CD4-positive, alpha-beta T cell treated with Interleukin-2 at 100 ng/mL for 4 hours (primary cell): ENCODE results near the gene ANTXR1.

Experiments
- DNase-seq: peaks from one replicate; pipeline ENCODE4 v3.0.0-alpha.2; 2020; ENCODE audit warnings: low spot score

The ANTXR1 gene

DNA sequence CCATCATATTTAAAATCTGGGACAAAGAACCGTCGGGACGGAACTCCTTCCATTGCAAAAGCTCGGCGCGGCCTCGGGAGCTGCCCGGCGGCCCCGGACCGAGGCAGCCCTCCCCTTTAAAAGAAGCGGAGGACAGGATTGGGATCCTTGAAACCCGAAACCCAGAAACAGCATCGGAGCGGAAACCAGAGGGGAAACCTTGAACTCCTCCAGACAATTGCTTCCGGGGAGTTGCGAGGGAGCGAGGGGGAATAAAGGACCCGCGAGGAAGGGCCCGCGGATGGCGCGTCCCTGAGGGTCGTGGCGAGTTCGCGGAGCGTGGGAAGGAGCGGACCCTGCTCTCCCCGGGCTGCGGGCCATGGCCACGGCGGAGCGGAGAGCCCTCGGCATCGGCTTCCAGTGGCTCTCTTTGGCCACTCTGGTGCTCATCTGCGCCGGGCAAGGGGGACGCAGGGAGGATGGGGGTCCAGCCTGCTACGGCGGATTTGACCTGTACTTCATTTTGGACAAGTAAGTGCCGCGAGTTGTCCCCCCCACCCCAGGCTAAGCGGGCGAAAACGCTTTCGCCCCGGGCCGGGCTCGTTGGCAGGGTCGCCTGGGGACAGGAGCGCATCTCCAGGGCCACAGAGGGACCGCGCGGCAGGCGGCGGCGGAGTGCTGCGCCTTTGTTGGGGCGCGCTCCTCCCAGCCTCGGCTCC lies at the start of gene ANTXR1:
TSS of gene ANTXR1 (plus strand) at position 38 of the 698 bp plus-strand sequence. CDS start at position 359, 321 bp downstream.
- no peak for DNase-seq

DNA sequence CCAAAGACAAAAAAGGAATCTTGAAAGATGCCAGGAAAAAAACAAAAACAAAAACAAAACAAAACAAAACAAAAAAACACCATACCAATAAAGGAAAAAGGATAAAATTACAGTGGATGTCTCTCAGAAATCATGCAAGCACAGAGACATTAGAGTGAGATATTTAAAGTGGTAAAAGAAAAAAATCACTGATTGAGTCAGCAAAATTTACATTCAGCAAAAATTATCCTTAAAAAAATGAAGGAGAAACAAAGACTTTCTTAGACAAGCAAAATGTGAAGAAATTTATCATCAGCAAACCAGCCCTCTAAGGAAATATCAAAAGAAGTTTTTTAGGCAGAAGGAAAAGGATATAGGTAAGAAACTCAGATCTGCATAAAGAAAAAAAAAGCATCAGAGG lies 48.7 kb upstream of the ANTXR1 start:
- DNase-seq: no peak

DNA sequence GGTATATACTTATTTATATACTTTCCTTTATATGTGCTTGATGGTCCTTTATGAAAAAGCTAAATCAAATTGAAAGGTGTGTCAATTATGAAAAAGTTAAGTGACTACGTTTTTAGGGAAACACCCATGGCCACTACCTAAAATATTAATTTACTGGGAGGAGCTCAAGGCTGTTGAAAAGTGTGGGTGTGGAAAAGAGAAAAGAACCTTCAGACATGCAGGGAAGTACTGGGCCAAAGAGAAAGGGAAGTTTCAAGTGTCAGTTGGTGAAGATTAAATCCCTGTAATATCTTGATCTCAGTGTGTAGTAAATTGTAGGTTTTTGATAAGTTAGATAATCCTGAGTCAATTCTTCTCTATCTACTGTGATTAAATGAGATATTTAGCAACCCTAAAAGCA lies 44.8 kb upstream of the ANTXR1 start:
- no peak for DNase-seq

DNA sequence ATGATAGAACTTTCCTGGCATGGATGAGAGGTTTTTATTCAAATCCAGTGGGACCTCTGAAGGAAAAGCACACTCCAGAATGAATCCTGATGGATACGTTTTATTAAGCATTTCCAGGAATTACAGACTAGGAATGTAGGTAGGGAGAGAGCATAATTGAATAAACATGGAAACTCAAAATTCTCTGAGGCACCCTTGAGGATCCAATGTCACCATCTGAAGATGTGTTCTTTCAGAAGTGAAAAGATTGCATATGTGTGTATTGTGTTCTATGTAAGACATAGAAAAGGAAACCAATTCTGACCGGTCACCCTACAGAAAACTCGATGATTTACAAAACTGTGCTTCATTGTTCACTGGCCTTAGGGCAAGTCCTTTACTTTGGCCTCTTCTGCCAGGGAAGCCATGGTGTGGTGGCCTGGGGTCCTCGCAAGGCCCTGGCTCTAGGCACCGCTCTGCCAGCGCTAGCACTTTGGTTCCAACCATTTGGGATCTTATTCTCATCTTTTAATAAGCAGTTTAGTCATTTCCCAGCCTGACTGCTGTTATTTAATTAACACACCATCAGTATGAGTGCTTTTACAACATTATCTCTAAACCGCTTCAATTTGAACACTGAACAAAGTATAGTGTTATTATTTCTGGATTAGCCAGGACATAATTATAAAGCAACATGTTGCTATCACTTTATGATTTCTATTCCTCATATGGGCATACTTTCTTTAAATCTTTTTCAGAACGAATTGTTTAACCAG lies 43.1 kb upstream of the ANTXR1 start:
- no peak for DNase-seq

DNA sequence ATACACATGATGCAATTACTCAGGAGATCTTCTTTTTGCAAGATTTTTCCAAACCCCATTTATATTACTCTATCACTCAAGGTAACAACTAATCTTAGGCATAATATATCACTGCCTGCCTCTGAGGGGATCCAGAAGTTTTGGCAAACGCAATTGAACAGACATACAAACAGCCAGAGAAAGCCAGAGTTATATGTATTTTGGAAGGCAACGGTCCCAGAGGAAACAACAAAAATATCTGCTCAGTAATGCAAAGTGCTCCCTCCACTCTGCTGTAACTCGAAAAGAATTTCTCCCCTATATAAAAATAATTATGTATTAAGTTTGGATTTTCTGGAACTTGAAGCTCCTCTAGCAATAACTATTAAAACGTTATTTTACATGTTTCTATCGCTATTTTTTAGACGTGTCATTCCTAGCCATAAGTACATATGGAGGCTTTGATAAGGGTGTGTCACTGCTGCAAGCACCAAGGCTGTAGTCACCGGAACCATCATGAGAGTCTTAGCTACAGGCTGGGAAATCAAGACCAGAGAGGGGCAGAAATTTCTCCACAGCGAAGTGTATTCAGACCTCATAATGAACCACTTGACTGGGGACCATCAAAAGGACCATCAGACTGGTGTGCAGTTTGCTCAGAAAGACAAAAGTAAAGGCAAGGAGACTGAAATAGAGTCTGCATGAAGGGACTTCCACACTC lies 42.3 kb upstream of the ANTXR1 start:
- no peak for DNase-seq

DNA sequence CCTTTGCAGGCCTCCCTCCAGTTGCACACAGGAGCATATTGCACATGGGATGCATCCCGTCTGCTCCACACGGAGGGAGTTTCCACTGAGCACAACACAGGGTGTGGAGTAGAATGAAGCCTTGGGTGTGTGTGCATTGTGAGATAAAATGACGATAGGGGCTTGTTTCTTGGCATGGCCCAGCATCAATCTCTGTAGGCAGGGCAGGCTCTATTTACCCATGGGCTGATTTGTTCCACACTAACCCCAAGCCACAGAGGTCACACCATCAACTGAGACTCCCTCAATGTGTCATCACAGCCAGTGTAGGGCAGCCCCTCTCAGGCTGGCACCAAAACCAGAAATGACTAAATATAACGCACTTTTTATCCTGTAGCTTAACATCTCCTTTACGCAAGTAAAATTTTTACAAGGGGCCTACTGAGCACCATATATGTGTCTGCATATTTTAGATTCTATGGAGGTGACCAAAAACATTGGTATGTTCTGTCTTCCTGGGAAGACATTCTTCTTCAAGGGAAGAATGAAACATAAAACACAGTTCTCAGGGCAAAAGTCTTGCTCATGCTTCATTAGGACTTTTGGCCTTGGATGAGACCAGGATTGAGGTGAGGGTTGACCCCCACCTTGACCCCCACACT lies 41.3 kb upstream of the ANTXR1 start:
- DNase-seq: no peak

DNA sequence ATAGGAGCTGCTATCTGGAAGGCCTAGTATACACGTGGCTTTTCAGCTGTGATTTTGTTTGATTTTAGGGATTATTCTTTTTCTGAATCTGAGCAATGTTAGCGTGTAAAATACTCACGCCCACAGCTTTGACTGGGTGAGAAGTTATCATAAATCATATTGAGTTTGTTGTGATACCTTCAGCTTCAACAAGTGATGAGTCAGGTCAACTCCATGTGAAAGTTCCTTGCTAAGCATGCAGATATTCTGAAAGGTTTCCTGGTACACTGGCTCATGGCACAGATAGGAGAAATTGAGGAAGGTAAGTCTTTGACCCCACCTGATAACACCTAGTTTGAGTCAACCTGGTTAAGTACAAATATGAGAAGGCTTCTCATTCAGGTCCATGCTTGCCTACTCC lies 38.7 kb upstream of the ANTXR1 start, which contains the start of gene GKN1:
TSS of gene GKN1 (plus strand) at position 386 of the 400 bp plus-strand sequence. CDS start 42 bp downstream, outside the sequence.
- DNase-seq: no peak

DNA sequence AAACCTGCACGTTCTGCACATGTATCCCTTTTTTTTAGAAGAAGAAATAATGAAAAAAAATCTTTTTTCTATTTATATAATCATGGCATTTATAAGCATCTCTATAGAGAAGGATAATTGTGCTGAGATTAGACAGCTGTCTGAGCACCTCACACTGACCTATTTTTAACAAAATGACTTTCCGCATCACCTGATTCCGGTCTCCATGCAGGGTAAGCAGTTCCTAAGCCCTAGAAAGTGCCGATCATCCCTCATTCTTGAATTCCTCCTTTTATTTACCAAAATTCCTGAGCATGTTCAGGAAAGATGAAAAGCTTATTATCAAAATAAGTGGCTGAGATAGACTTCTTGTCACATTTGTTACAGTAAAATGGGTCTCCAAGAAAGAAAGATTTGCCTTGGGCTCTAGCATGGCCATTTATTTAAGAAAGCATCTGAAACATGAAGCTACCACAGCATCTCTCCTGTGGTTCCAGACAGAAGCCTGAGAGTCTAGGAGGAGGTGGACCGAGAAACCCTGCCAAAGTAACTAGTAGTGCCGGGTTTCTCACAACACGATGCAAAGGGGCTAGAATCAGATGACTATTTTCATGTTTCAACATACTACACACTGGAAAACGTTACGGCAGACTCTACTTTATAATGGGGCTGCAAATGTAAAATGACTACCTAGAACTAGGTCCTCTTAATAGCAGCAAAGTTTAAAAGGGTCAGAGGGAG lies 37.9 kb upstream of the ANTXR1 start:
- DNase-seq: no peak

DNA sequence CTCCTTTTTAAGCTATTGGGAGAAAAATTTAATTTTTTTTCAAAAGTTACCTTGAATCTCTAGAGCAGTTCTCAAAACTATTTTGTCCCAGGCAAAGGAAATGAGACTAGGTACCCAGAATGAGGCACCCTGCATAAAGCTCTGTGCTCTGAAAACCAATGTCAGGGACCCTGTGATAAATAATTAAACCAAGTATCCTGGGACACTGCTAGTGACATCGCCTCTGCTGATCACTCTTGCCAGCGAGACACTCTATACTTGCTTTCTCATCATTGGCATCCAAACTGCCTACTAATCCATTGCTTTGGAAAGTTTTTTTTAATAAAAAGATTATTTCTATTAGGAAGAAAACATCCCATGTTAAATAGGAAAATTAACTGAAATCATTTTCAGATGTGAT lies 37.1 kb upstream of the ANTXR1 start:
- no peak for DNase-seq

DNA sequence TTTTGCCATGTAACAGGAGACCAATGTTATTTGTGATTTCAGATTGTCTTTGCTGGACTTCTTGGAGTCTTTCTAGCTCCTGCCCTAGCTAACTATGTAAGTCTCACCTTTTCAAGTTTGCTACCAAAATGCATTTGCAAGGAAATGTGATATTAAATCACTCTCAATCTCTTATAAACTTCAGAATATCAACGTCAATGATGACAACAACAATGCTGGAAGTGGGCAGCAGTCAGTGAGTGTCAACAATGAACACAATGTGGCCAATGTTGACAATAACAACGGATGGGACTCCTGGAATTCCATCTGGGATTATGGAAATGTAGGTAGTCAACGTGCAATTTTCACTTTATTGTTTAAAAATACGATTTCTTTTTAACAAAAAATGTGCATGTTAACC lies 35.5 kb upstream of the ANTXR1 start:
- no peak for DNase-seq

DNA sequence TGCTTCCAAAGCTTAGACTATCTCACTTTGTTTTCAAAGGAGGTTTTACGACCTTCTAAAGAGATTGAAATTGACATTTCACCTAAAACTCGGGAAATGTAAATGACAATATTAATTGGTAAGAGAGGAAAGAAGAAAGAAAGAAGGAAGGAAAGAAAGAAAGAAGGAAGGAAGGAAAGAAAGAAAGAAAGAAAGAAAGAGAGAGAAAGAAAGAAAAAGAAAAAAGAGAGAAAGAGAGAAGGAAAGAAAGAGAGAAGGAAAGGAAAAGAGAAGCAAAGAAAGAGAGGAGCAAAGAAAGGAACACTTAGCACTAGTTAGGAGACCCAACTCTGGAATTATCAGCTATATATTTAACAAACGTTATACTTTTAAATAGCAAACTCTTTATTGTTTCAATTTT lies 34.9 kb upstream of the ANTXR1 start:
- DNase-seq: no peak

DNA sequence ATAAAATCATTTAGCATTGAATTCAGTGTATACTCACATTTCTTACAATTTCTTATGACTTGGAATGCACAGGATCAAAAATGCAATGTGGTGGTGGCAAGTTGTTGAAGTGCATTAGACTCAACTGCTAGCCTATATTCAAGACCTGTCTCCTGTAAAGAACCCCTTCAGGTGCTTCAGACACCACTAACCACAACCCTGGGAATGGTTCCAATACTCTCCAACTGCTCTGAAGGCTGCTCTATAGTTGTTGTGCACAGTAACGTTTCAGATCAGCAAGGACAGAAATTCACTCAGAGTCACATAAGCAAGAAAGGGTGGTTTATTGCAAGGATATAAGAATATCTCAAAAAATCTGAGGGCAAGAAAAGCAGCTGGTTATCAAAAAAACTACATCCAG lies 32.0 kb upstream of the ANTXR1 start:
- no peak for DNase-seq

DNA sequence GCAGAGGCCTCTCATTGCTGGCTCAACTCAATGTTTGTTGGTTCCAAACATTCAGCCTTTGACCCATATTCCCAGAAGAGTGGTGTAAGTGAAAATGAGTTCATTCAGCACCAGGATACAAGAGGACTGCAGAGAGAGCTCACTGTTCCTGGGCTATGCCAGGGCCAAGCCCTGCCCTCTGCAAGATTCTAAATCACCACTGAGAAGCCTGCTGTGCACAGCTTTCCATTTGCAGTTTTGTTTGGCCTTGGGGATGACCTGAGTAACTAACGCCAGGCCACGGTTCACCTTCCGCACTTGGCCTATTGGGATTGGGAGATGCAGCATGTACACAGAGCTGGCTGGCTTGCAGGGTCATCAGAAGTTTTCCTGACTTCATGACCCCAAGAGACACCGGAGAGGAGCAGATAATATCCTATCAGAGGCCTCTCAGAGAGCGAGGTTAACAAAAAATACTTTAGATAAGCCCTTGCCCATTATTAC lies 25.9 kb upstream of the ANTXR1 start:
- DNase-seq: no peak

DNA sequence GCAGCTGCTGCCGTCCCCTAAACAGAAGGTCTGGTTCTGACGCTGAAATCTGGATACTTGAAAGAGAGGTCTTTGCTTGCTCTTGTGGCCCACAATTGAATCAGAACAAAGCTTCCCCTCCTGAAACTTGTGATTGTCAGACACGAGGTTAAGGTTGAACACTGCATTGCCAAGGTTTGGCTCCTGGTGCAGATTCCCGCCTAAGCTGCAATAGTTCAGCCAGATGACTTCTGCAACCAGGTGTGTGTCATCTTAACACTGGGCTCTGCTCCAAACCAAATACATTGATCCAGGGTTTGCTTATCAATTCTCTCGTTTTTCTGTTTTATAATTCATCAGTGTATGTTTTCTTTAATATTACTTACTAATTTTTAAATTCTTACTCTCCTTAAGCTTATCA lies 23.9 kb upstream of the ANTXR1 start:
- no peak for DNase-seq

DNA sequence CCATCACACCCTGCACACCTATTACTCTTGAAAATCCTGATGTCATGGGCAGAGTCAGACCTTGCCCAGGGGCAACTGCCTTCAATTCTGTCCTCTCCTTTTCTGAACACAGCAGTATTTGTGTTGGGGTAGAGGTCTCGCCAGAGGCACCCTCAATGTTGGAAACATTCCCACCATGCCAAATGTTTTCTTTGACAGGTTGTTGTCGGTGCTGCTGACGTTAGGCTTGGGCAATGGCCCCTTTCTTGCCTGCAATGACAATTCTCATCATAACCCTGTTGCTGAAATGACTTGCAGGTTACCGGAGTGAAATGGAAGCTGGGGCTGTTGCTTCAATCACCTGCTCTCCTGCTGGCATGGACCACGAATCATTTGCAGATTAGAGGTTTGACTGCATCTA lies 20.6 kb upstream of the ANTXR1 start:
- no peak for DNase-seq

DNA sequence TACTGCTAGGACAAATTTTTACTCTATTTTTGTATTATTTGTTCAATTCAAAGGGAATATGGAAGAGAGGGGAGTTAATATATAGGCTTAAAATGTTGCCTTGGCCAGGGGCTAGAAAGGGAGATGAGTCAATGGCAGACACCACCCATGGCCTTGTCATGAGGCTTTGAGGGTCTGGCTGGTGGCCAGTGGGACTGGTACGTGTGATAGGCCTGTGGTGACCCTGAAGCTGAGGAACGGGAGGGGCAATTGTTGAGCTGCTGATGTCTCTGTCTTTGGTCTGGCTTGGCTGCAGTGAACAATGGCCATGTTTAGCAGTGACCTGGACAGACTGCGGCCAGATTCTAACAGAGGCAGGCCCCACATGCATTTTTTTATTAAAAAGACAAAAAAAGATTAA lies 20.0 kb upstream of the ANTXR1 start:
- no peak for DNase-seq

DNA sequence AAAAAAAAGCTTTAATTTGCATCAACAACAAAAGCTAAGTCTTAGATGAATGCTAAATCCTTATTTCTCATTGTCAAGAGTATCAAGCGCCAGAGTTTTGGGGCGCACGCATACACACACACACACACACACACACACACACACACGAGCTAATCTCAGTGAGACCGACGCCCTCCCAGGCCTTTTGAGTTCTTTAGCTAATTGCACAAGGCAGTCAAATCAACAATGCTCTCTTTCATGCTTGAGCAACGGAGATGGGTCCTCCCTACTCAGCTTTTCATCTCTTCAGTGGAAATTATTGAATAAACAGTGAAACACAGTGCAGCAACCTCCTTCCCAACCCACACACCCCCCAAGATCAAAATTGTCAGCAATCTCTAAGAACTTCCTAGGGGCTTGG lies 19.3 kb upstream of the ANTXR1 start:
- no peak for DNase-seq

DNA sequence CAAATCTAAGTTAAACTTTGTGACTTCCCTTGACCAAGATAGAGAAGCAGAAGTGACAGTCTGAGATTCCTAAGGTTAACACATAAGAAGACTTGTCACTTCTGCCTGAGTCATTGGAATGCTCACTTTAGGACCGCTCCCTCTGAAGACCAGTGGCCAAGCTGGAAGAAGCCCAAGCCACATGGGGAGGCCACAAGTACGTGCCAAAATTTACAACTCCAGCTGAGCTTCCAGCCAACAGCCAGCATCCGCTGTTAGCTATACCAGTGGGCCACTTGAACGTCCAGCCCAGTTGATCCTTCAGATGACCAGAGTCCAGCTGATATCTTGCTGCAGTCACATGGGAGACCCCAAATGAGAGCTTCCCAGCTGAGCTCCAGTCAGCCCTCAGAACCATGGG lies 18.1 kb upstream of the ANTXR1 start:
- DNase-seq: no peak

DNA sequence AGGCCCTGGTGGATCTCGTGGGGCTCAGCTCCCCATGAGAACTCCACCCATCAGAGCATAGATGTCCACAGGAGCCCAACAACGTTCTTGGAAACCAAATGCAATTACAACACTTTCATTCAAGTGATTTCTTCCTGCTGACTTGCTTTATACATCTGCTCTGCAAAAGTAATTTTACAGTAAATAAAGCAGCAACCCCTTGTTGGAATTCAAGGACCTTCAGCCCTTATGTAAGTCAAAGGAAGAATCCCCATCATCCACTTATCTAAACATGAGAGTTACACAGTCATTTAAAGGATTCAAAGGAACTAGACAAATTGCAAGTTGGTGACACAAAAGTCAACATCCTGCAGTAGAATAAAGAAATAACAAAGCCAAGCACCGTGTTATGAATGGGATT lies 17.1 kb upstream of the ANTXR1 start:
- no peak for DNase-seq

DNA sequence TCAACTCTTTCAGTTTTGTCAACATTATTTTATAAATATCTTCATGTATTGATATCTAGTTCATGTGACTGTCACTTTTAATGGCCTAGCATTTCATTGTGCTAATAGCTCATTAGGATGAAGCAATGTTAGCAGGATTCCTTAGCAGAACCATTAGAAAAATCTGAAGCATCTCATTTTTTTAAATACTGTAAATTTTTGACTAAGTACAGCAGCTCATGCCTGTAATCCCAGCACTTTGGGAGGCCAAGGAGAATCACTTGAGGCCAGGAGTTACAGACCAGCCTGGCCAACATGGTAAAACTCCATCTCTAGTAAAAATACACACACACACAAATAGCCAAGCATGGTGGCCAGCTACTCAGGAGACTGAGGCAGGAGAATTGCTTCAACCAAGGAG lies 15.6 kb upstream of the ANTXR1 start:
- no peak for DNase-seq

DNA sequence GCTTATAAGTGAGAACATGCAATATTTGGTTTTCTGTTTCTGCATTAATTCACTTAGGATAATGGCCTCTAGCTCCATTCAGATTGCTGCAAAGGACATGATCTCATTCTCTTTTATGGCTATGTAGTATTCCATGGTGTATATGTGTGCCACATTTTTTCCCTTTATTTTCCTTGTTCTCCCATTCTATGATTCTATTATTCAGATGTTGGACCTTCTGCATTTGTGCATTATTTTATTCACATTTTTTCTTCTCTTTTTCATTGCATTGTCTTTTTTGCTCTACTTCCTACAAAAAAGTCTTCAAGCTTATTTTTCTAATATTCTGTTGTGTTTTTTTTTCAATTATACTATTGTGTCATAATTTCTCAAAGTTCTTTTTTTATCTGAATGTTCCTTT lies 11.1 kb upstream of the ANTXR1 start:
- no peak for DNase-seq

DNA sequence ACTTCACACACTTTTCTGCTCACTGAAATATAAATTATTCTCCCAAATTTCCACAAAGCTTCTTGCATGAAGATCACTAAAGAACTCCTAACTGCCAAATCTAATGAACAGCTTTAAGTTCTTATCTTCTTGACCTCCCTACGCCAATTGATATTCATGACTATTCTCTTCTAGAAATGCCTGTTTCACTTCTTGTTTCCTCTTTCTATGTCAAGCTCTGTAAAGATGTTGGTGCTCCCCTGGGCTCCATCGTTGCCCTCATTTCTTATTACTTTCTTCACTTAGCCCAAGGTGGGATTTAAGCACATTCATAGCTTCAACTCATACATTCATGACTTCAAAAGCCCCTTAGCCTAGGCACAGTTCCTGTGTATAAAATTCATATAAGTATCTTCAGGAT lies 9.2 kb upstream of the ANTXR1 start:
- DNase-seq: no peak
